Muscle of arm (tissue), 12 donors: ENCODE results near the gene SLC37A3. TPM values are rescaled to one million over a fixed set of nuclear protein-coding genes. Genes with fewer than 3 reads are reported as not detected.
"Not testable (repeated sequence)": the region's sequence is repeated elsewhere in the genome, so short reads cannot be mapped to it uniquely, and the experiment has no call there.

Source experiments
- DNase-seq: peaks from one replicate; pipeline ENCODE4 v3.0.0-alpha.2; 2013
- polyA plus RNA-seq, 12 donors: library from polyadenylated mRNA; unstranded; fragments of 120-200 nt; gene quantifications; one replicate each; pipeline ENCODE4 v1.2.1, GENCODE V29; 2013; ENCODE audit not compliant: insufficient read length in 12 of 12

SLC37A3 gene
- polyA plus RNA-seq, 12 donors, result 23.5 to 110 (median 33.6) TPM; not detected in 1

GRCh38 chr7:140314573-140315480 is 83.5 kb downstream of the SLC37A3 start:
- DNase-seq, result no peak

GRCh38 chr7:140312141-140312846 is 86.0 kb downstream of the SLC37A3 start:
- no peak for DNase-seq

GRCh38 chr7:140311128-140311527 is 87.2 kb downstream of the SLC37A3 start:
- DNase-seq, result not testable (repeated sequence)

GRCh38 chr7:140310337-140311002 is 87.9 kb downstream of the SLC37A3 start:
- DNase-seq, result no peak

- no peak for DNase-seq
Observed at GRCh38 chr7:140308060-140308459, 90.3 kb downstream of the SLC37A3 start.

GRCh38 chr7:140304191-140304799 is 94.0 kb downstream of the SLC37A3 start:
- no peak for DNase-seq

- no peak for DNase-seq
Observed at GRCh38 chr7:140300243-140301136, 97.8 kb downstream of the SLC37A3 start.

- no peak for DNase-seq
Observed at GRCh38 chr7:140298213-140298612, 100.1 kb downstream of the SLC37A3 start.

GRCh38 chr7:140297192-140297591 is 101.1 kb downstream of the SLC37A3 start:
- DNase-seq, result no peak

GRCh38 chr7:140295224-140295738 is 103.0 kb downstream of the SLC37A3 start:
- no peak for DNase-seq

- no peak for DNase-seq
Observed at GRCh38 chr7:140294454-140294853, 103.9 kb downstream of the SLC37A3 start.

GRCh38 chr7:140292438-140292837 is 105.9 kb downstream of the SLC37A3 start:
- DNase-seq, result no peak

GRCh38 chr7:140289804-140290203 is 108.5 kb downstream of the SLC37A3 start:
- no peak for DNase-seq

GRCh38 chr7:140287988-140288387 is 110.3 kb downstream of the SLC37A3 start:
- no peak for DNase-seq

GRCh38 chr7:140285938-140286337 is 112.4 kb downstream of the SLC37A3 start:
- no peak for DNase-seq

- no peak for DNase-seq
Observed at GRCh38 chr7:140284062-140284461, 114.3 kb downstream of the SLC37A3 start.
